GM19099 (cell line): ENCODE data around the gene SCRN1.

ENCODE experiments used
- POLR2A ChIP-seq: IDR thresholded peaks from 3 replicates; pipeline ENCODE4 v1.6.1; 2011; ENCODE audit warnings: low read depth; ENCODE audit not compliant: insufficient read length; ENCODE audit errors: extremely low read depth

The SCRN1 gene

DNA sequence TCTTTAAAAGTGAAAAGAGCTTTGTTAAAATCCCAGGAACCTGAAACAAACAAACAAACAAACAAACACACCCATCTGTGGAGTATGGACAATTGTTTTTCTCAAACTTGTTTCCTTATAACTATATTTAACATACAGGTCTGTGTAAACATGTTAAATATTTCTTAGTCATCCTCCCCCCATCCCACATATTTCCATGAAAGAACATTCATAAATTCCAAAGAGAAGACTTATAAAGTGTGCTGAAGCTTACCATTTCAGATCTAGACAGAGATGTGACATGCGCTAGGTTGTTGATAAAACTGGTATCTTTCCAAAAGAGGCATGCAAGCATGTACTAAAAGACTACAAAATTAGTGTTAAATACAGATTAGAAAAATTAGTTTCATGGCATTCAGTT, 30.4 kb upstream of the SCRN1 start:
- no peak for TF ChIP-seq POLR2A

- TF ChIP-seq POLR2A: no peak
These were observed 29.8 kb upstream of the SCRN1 start for GRCh38 chr7:30019387-30019786.

- no peak for TF ChIP-seq POLR2A
These were observed 28.9 kb upstream of the SCRN1 start for GRCh38 chr7:30018451-30018850.

- no peak for TF ChIP-seq POLR2A
These were observed 23.2 kb upstream of the SCRN1 start for GRCh38 chr7:30012757-30013156.

DNA sequence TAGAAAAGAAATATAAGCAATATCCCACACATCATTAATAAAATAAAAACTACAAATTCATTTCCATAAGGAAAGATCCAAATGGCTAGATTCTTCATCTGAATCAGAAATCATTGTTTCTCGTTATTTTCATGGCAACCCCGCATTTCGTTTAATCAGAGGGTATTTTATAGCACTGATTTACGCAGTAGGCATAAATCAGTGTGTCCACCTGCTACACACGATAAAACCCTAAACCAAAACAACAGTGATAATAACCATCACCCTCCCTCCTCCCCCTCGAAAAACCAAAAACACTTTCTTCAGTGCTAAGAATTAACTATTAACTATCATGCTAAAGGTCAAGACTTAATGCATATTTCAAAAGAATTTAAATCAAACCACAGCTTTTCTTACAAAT, 20.4 kb upstream of the SCRN1 start:
- no peak for TF ChIP-seq POLR2A

DNA sequence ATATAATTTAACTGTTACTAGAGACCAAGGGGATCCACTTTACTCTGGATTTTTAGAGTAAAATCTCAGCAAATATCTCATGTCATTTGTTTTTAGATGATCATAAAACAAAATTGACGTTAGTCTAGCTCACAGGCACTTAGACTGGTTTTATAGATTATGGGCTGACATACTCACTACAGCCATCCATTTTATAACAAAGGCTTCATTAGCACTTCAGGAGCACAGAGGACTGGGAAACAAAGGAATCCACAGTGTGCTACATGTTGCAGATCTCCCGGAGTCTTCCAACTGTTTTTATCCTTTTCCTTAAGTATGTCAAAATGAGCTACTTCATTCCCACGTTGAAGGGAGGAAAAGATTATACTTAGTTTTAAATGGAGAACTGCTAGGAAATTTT, 15.9 kb upstream of the SCRN1 start:
- TF ChIP-seq POLR2A: no peak

DNA sequence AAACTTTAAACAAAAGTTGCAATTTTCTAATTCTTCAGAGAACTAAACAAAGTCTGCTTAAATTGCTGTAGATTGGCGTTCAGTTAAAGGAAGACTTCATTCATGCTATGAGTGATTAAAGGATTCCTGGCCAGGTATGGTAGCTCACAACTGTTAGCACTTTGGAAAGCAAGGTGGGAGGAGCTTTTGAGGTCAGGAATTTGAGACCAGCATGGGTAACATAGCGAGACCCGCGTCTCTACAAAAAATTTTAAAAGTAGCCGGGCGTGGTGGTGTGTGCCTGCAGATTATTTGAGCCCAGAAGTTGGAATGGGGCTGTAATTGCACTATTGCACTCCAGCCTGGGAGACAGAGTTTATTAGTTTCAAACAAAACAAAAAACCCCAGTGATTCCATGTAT, 13.5 kb upstream of the SCRN1 start:
- TF ChIP-seq POLR2A: no peak

- no peak for TF ChIP-seq POLR2A
These were observed 12.4 kb upstream of the SCRN1 start for GRCh38 chr7:30001998-30002397.

- TF ChIP-seq POLR2A: no peak
These were observed 8.9 kb upstream of the SCRN1 start for GRCh38 chr7:29998489-29998888.

DNA sequence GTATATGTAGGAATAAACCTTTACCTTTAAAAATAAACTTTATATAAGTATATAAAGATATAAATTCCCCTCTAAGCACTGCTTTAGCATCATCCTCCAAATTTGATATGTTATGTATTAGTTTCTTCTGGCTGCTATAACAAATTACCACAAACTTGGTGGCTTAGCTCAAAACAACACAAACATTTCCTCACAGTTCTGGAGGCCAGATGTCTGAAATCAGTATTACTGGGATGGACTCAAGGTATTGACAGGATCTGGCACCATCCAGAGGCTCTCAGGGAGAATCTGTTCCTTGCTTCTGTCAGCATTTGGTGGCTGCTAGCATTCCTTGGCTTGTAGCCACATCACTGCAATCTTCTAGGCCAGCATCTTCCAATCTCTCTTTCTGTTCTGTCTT, 6.7 kb upstream of the SCRN1 start:
- no peak for TF ChIP-seq POLR2A

DNA sequence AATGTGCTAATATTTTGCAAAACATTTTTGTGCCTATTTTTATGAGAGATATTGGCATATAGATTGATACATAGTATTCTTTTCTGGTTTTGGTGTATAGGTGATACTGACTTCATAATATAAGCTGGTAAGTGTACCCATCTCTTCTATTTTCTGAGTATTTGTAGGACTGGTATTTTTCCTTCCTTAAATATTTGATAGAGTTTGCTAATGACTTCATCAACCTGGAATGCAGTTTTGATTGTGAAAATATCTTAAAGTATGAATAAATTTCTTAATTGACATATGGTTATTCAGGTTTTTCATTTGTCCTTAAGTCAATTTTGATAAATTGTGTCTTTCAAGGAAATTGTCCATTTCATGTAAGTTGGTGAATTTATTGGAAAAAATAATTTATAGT, 6.1 kb upstream of the SCRN1 start:
- no peak for TF ChIP-seq POLR2A

GRCh38 chr7:29993140-29993539, 3.5 kb upstream of the SCRN1 start:
- TF ChIP-seq POLR2A: no peak

- TF ChIP-seq POLR2A: no peak
These were observed 2.3 kb upstream of the SCRN1 start for GRCh38 chr7:29991937-29992336.

DNA sequence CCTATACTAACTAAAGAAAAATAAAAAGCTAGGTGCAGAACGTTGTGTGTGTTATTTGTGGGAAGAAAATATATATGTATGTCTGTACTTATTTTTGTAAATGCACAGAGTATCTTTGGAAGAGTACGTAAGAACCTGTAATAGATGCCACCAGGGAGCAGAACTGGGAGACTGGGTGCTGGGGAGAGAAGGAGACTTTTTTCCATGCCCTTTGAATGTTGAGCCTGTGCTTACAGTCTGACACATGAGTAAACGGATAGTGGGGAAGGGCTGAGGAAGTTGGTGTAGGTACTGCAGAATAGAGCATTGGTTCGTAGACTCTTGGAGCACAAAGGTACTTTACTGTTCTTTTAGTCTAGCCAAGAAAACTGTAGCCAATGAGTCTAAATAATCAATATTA, 1.3 kb upstream of the SCRN1 start:
- no peak for TF ChIP-seq POLR2A

DNA sequence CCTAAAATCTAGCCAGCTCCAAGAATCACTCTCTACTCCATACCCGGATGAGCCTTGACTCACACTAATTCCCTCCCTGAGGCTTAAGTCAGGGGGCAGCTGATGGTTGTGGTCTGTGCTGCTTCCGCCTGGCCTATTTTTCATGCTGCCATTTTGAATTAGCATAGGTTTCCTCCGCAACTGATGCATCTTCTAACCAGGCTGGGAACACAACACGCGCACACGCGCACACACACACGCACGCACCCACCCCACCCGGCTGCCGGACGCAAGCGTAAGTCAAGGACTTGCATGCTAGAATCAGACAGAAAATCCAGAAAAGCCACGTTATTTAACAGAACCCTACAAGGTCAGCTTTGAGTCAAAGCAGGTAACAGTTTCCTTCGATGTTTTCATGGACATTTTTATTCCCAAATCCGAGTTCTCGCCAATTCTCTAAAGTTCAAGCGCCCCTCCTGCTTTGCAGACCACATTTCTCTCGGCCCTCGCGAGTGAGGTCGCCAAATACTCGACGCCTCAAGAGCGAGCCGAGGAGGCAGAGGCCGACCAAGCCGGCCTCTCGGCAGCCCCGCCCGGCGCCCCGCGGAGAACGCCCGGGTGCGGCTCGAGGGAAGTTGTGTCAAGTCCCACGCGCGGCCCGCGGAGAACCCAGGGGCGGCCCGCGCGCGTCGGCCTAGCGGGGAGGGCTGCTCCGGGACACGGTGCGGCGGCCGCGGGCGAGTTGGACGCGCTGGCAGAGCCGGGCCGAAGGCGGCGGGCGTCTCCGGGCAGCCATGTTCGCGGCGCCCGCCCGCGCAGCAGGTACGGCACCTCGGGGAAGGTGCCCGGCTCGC, 961 bp downstream of the SCRN1 start:
- TF ChIP-seq POLR2A: peak; percentile 51

DNA sequence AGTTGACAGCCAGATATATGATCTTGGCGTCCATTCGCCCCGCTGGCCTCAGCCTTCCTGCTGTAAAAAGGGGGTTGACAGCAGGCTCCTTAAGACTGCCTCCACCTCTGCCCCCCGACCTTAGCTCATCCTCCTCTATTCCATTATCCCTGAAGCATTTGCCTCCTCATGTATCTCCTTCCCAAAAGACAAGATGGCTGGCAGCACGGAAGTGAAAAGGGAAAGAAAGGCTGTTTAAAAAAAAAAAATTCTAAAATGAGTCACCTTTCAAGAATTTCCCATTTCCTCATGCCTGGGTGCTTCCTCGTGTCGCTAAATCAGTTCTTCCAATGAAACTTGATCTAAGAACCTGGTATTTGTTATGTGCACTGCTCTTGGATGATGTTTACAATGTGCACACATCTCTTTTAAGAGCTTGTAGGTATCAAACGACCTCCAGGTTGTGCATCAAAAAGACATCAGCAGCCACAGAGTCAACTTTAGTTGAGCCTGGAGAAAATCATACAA, 1.7 kb downstream of the SCRN1 start:
- TF ChIP-seq POLR2A: no peak

- TF ChIP-seq POLR2A: no peak
These were observed 2.5 kb downstream of the SCRN1 start for GRCh38 chr7:29987083-29987482.

DNA sequence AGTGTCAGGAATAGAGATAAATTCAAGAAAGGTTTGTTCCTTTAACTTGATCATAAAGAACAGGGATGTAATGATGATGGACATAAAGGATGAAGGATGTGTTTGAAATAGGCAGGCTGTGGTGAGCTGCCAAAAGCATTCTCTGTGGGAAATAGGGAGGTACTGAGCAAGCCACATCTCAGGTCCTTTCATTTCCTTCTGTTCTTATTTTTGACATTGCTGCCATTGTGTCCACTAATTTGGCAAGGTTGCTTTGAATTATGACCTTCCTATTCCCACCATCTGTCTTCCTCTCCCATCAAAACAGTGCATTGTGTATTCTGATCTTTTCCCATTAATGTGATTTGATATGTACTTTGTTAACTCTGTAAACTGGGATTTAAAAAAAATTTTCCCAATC, 9.4 kb downstream of the SCRN1 start:
- no peak for TF ChIP-seq POLR2A
